DND-41 (cell line): ENCODE results near the gene SYCP2.
A peak's percentile ranks its signal among the peaks of the same experiment; 100 is the strongest.

Experiments used
- EZH2 ChIP-seq: IDR thresholded peaks from 3 replicates; pipeline ENCODE4 v1.6.1; 2012; ENCODE audit warnings: borderline replicate concordance, low read depth, mild to moderate bottlenecking, moderate library complexity, low read length, inconsistent platforms; ENCODE audit not compliant: severe bottlenecking
- TF ChIP-seq, protein P1 (sequence below): IDR thresholded peaks from 2 replicates; pipeline ENCODE4 v1.5.1; 2012; ENCODE audit warnings: borderline replicate concordance, low read length, moderate library complexity, mild to moderate bottlenecking; ENCODE audit not compliant: poor library complexity, severe bottlenecking; ENCODE audit errors: extremely low read depth

- TF ChIP-seq, protein P1, sequence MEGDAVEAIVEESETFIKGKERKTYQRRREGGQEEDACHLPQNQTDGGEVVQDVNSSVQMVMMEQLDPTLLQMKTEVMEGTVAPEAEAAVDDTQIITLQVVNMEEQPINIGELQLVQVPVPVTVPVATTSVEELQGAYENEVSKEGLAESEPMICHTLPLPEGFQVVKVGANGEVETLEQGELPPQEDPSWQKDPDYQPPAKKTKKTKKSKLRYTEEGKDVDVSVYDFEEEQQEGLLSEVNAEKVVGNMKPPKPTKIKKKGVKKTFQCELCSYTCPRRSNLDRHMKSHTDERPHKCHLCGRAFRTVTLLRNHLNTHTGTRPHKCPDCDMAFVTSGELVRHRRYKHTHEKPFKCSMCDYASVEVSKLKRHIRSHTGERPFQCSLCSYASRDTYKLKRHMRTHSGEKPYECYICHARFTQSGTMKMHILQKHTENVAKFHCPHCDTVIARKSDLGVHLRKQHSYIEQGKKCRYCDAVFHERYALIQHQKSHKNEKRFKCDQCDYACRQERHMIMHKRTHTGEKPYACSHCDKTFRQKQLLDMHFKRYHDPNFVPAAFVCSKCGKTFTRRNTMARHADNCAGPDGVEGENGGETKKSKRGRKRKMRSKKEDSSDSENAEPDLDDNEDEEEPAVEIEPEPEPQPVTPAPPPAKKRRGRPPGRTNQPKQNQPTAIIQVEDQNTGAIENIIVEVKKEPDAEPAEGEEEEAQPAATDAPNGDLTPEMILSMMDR = peak; percentile 76
- TF ChIP-seq EZH2 = no peak
Observed at GRCh38 chr20:59850018-59850641, 83.3 kb downstream of the SYCP2 start.
